Endothelial cell of umbilical vein (primary cell): ENCODE results near the gene ATP6V0E2. TPM values are rescaled to one million over a fixed set of nuclear protein-coding genes. Genes with fewer than 3 reads are reported as not detected.

ENCODE experiments used
- BruUV-seq: library from RNA; stranded (reverse); fragments of 400-500 nt; replicated peaks from 2 replicates; lab custom pipeline; 2021; lab: Mats Ljungman, UMichigan
- CTCF ChIA-PET: fragments of 300-600, 350-600 bp; sonication (Branson Sonifier 250); formaldehyde crosslinking; loops from one replicate; lab custom pipeline; 2021; ENCODE audit warnings: antibody characterized with exemption, inconsistent platforms; lab: Charles Lee
- POLR2A ChIA-PET: fragments of 300-600, 350-600 bp; sonication (Branson Sonifier 250); formaldehyde crosslinking; loops from one replicate; lab custom pipeline; 2021; ENCODE audit warnings: antibody characterized with exemption, inconsistent platforms; lab: Charles Lee
- DNase-seq: peaks from one replicate; pipeline ENCODE4 v3.0.0-alpha.2; 2011; ENCODE audit warnings: low read depth, low spot score
- FAIRE-seq: peaks from 2 replicates; lab custom pipeline; 2011; peaks lifted over from hg19 to GRCh38; lab: Jason Lieb, UNC
- H2AFZ ChIP-seq: 2 replicates; pipeline ENCODE4 v1.6.0; 2012; ENCODE audit warnings: low read depth, low read length, control low read depth, inconsistent platforms
- H3K27ac ChIP-seq: 2 replicates; pipeline ENCODE4 v1.5.1; 2011; ENCODE audit warnings: low read depth, mild to moderate bottlenecking, control low read depth, low read length, moderate library complexity; ENCODE audit not compliant: insufficient read depth
- H3K27me3 ChIP-seq, 2 experiments: 2 replicates each; pipeline versions ENCODE4 v1.6.0 to v1.6.1; 2011; ENCODE audit warnings: low read length in 2 of 2, mixed read lengths in 1 of 2; ENCODE audit not compliant: control insufficient read depth in 2 of 2, insufficient read depth in 2 of 2
- H3K36me3 ChIP-seq, 2 experiments: 2 replicates in 1 of 2; 3 replicates in 1 of 2; pipeline ENCODE4 v1.5.1; 2011; ENCODE audit warnings: low read length in 2 of 2, mild to moderate bottlenecking in 1 of 2, moderate library complexity in 1 of 2; ENCODE audit not compliant: control insufficient read depth in 2 of 2, insufficient read depth in 2 of 2; ENCODE audit errors: extremely low read depth in 1 of 2
- H3K4me1 ChIP-seq: 3 replicates; pipeline ENCODE4 v1.5.1; 2011; ENCODE audit warnings: mild to moderate bottlenecking, low read length; ENCODE audit not compliant: control insufficient read depth, insufficient read depth; ENCODE audit errors: extremely low read depth
- H3K4me2 ChIP-seq: 2 replicates; pipeline ENCODE4 v1.6.1; 2011; ENCODE audit warnings: low read length, control low read depth, mixed read lengths; ENCODE audit not compliant: insufficient read depth
- H3K4me3 ChIP-seq, 3 experiments: fragments of 200-600 bp in 1 of 3; sonication (generic), shearing (Covaris generic) in 1 of 3; replicated peaks in 1 of 3; 2 replicates each; pipeline ENCODE4 v1.5.1; 2011 to 2016; ENCODE audit warnings: control low read depth in 3 of 3, low read length in 3 of 3, mild to moderate bottlenecking in 2 of 3, inconsistent platforms in 1 of 3, low read depth in 1 of 3, moderate library complexity in 1 of 3; ENCODE audit not compliant: insufficient read depth in 1 of 3
- H3K79me2 ChIP-seq: 2 replicates; pipeline ENCODE4 v1.6.0; 2012; ENCODE audit warnings: low read length, inconsistent platforms; ENCODE audit not compliant: control insufficient read depth, insufficient read depth
- H3K9ac ChIP-seq: replicated peaks from 2 replicates; pipeline ENCODE3; 2011; ENCODE audit warnings: low read length, control low read depth; ENCODE audit not compliant: insufficient read depth; ENCODE audit errors: extremely low read depth
- H3K9me1 ChIP-seq: replicated peaks from 3 replicates; pipeline ENCODE4 v1.6.0; 2011; ENCODE audit warnings: mild to moderate bottlenecking, low read length; ENCODE audit not compliant: control insufficient read depth, insufficient read depth; ENCODE audit errors: extremely low read depth
- H3K9me3 ChIP-seq: replicated peaks from 2 replicates; pipeline ENCODE4 v1.5.1; 2012; ENCODE audit warnings: low read length, inconsistent platforms; ENCODE audit not compliant: control insufficient read depth, insufficient read depth
- H4K20me1 ChIP-seq: replicated peaks from 2 replicates; pipeline ENCODE3; 2011; ENCODE audit warnings: mild to moderate bottlenecking, low read length; ENCODE audit not compliant: control insufficient read depth, insufficient read depth; ENCODE audit errors: extremely low read depth
- EZH2 ChIP-seq: IDR thresholded peaks from 2 replicates; pipeline ENCODE4 v1.6.1; 2012; ENCODE audit warnings: borderline replicate concordance, low read depth, mild to moderate bottlenecking, moderate library complexity, low read length, inconsistent platforms; ENCODE audit not compliant: severe bottlenecking
- FOS ChIP-seq: IDR thresholded peaks from 2 replicates; pipeline ENCODE4 v1.6.1; 2011; ENCODE audit warnings: mild to moderate bottlenecking, low read length, moderate library complexity, borderline replicate concordance; ENCODE audit not compliant: insufficient read depth
- GATA2 ChIP-seq: IDR thresholded peaks from 2 replicates; pipeline ENCODE4 v1.7.0; 2011; ENCODE audit warnings: low read depth, mild to moderate bottlenecking, moderate library complexity, mixed read lengths, low read length; ENCODE audit not compliant: insufficient read length, insufficient read depth
- JUN ChIP-seq: IDR thresholded peaks from 2 replicates; pipeline ENCODE4 v1.6.1; 2011; ENCODE audit warnings: borderline replicate concordance, low read depth; ENCODE audit not compliant: insufficient read length, insufficient read depth
- MYC ChIP-seq: IDR thresholded peaks from one replicate; pipeline ENCODE4 v1.6.1; 2011; ENCODE audit warnings: mild to moderate bottlenecking, low read depth, low read length
- POLR2A ChIP-seq: IDR thresholded peaks from 2 replicates; pipeline ENCODE4 v1.6.1; 2012; ENCODE audit warnings: low read depth, mild to moderate bottlenecking, control low read depth, low read length
- POLR2AphosphoS5 ChIP-seq: IDR thresholded peaks from 2 replicates; pipeline ENCODE4 v1.6.1; 2012; ENCODE audit warnings: low read depth, mild to moderate bottlenecking, control low read depth, low read length, moderate library complexity; ENCODE audit not compliant: insufficient read depth
- dilution Hi-C: fragments of 300-500 bp; cut with MboI; formaldehyde crosslinking; loops from one replicate; pipeline ENCODE4 v1.15.0; 2019; ENCODE audit warnings: low sequenced_read_pairs; ENCODE audit not compliant: extremely low pct_ligation_motif_present
- intact Hi-C: fragments of 100-400 bp; cut with micrococcal nuclease; formaldehyde crosslinking; loops from one replicate; pipeline ENCODE4 v1.10.0; 2022
- polyA plus RNA-seq, 4 experiments: library from polyadenylated mRNA; depleted of rRNA in 3 of 4; stranded (reverse) in 3 of 4; unstranded in 1 of 4; fragments of >200 nt; gene quantifications; 2 replicates each; pipeline versions ENCODE4 v1.2.1 to v1.2.3, GENCODE V29; 2011 to 2012; ENCODE audit warnings: missing spikeins in 1 of 4
- total RNA-seq: library from RNA; stranded (reverse); gene quantifications from 2 replicates; pipeline ENCODE4 v1.2.3, GENCODE V29; 2021
- TF ChIP-seq, protein P1 (sequence below): IDR thresholded peaks from 2 replicates; pipeline ENCODE4 v1.6.1; 2011; ENCODE audit not compliant: insufficient read depth, insufficient read length
- TF ChIP-seq, protein P2 (sequence below), 2 donors: IDR thresholded peaks; 1 replicate in 1 of 2; 2 replicates in 1 of 2; pipeline ENCODE4 v1.5.1; 2011; ENCODE audit warnings: low read length in 2 of 2, mild to moderate bottlenecking in 2 of 2, moderate library complexity in 2 of 2, control low read depth in 1 of 2, inconsistent platforms in 1 of 2, low read depth in 1 of 2; ENCODE audit not compliant: insufficient read depth in 1 of 2; ENCODE audit errors: extremely low read depth in 1 of 2

Gene ATP6V0E2
- total and polyA plus RNA-seq, 2 donors (not counting 3 experiments of a cell fraction or from before 2014, with no cell fraction given) = 27.8 to 36.8 TPM

DNA sequence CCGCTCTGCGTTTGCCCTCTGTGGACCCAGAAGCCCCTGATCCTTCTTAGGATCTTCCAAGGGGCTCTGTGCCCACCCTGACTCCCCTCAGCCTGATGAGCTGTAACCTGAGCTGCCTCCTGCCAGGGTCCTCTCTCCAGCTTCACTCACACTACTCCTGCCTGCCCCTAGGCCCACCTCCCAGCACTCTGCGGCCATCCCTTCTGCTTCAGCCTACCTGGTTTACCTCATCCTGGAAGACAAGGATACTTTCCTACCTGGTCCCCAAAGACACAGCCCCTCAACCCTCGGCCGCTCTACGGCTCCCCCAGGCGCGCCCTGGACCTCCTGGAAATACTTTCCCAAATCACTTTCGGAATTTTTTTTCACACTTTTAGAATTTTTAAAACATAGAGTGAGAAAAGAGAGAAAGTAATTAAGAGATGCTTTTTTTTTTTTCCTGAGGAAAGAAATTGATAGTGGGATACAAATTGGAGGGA lies 42.0 kb upstream of the ATP6V0E2 start:
- Histone ChIP-seq H4K20me1 (no peaks in the 10 kb centered on the region), H3K27ac (no peak overlapping the region), H3K27me3 (no peaks in the 10 kb centered on the region), H2AFZ (no peak overlapping the region), H3K9me3 (no peaks in the 10 kb centered on the region), H3K9ac (no peak overlapping the region), H3K4me3 (no peak overlapping the region), H3K4me1 (no peaks in the 10 kb centered on the region), H3K79me2 (no peaks in the 10 kb centered on the region), H3K4me2 (no peak overlapping the region), H3K36me3 (no peaks in the 10 kb centered on the region), H3K9me1 (no peaks in the 10 kb centered on the region)
- ChIA-PET CTCF (no interaction called here), POLR2A (no interaction called here)
- TF ChIP-seq MYC (no peak), GATA2 (no peak), EZH2 (no peak), POLR2A (no peak), JUN (no peak), FOS (no peak), POLR2AphosphoS5 (no peak)
- TF ChIP-seq, protein P1, sequence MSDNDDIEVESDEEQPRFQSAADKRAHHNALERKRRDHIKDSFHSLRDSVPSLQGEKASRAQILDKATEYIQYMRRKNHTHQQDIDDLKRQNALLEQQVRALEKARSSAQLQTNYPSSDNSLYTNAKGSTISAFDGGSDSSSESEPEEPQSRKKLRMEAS = no peak
- TF ChIP-seq, protein P2, sequence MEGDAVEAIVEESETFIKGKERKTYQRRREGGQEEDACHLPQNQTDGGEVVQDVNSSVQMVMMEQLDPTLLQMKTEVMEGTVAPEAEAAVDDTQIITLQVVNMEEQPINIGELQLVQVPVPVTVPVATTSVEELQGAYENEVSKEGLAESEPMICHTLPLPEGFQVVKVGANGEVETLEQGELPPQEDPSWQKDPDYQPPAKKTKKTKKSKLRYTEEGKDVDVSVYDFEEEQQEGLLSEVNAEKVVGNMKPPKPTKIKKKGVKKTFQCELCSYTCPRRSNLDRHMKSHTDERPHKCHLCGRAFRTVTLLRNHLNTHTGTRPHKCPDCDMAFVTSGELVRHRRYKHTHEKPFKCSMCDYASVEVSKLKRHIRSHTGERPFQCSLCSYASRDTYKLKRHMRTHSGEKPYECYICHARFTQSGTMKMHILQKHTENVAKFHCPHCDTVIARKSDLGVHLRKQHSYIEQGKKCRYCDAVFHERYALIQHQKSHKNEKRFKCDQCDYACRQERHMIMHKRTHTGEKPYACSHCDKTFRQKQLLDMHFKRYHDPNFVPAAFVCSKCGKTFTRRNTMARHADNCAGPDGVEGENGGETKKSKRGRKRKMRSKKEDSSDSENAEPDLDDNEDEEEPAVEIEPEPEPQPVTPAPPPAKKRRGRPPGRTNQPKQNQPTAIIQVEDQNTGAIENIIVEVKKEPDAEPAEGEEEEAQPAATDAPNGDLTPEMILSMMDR (IDR thresholded peaks at IDR 0.05; ENCODE audit: extremely low read depth in 1 of 2, insufficient read depth in 1 of 2, low read depth in 1 of 2, low read length in 2 of 2) = no peak
- dilution Hi-C loops (no loop called here), intact Hi-C loops (no loop called here)
- FAIRE-seq = no peak
- DNase-seq = no peak
- no TSS peak for BruUV-seq
